NOMO-1 treated with dmso at 0.1 percent for 144 hours (cell line): ENCODE results near the gene GNA12.
A peak's percentile ranks its signal among the peaks of the same experiment; 100 is the strongest.
"Not testable (repeated sequence)": the region's sequence is repeated elsewhere in the genome, so short reads cannot be mapped to it uniquely, and the experiment has no call there.

Experiments used
- DNase-seq: peaks from one replicate; lab custom pipeline; 2025; ENCODE audit not compliant: unreplicated experiment; lab: John Stamatoyannopoulos, UW

Gene GNA12

DNA sequence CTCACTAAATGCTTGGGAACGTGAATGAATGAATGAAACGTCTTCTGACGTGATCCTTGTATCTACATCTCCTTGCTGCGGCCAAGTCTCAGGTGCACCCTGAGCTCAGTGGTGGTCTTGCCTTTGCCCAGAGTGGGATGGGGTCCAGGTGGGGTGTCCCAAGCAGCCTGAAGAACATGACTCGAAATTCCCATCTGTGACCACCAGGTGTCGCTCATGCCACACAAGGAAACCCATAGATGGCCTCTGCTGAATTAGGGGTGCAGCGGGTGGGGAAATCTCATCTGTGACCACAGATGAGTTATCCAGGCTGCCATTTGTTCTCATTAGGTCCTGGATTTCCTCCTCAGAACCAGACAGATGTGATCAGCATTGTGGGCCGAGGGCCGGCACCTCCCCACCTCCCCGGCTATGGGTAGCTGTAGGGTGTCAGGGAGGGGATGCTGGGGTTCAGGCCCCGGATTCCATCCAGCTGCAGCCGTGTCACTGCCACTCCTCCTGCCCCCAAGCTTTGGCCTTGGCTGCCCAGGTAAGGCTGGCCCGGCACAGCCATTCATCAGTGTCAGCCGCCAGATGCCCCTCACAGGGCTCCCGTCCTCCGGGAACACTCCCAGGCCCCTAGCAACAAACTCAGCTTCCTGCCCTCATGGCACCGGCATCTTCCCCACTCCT is 21.0 kb upstream of the GNA12 start:
- no peak for DNase-seq

- DNase-seq: no peak
Measured at GRCh38 chr7:2864204-2864985, 20.3 kb upstream of the GNA12 start.

GRCh38 chr7:2863461-2864066 is 19.5 kb upstream of the GNA12 start:
- peak; percentile 96 for DNase-seq

- no peak for DNase-seq
Measured at GRCh38 chr7:2862831-2863361, 18.8 kb upstream of the GNA12 start.

GRCh38 chr7:2861509-2861908 is 17.4 kb upstream of the GNA12 start:
- no peak for DNase-seq

GRCh38 chr7:2860627-2861133 is 16.6 kb upstream of the GNA12 start:
- no peak for DNase-seq

GRCh38 chr7:2859952-2860351 is 15.8 kb upstream of the GNA12 start:
- no peak for DNase-seq

DNA sequence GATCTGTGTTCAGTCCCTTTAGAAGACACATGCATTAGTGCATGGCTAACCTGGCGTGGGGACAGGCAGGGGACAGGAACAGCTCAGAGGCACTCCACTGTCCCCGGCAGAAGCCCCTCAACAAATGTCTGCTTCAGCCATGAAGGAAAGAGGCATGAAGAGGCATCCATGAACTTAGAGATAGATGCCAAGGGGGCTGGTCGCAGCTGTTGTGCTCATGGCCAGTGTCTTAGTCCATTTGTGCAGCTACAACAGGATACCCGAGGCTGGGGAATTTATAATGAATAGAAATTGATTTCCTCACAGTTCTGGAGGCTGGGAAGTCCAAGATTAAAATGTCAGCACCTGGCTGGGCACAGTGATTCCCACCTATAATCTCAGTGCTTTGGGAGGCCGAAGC is 14.5 kb upstream of the GNA12 start:
- DNase-seq: no peak

- DNase-seq: no peak
Measured at GRCh38 chr7:2856388-2857169, 12.5 kb upstream of the GNA12 start.

DNA sequence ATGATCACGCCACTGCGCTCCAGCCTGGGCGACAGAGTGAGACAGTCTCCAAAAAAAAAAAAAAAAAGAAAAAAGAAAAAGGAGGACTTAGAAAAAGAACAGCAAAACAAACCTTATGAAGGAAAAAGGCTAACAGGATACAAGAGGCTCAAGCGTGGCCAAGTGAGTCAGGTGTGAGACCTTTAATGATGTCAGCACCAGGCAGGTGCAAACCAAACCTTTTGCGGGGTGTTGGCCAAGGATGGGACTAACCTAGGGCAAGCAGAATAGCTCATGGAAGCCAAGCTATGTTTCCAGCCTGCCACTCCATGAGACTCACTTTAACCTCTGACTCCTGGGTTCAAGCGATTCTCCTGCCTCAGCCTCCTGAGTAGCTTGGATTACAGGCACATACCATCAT is 11.3 kb upstream of the GNA12 start:
- no peak for DNase-seq

GRCh38 chr7:2853552-2853951 is 9.4 kb upstream of the GNA12 start:
- DNase-seq: not testable (repeated sequence)

GRCh38 chr7:2853147-2853546 is 9.0 kb upstream of the GNA12 start:
- no peak for DNase-seq

- no peak for DNase-seq
Measured at GRCh38 chr7:2851497-2851896, 7.4 kb upstream of the GNA12 start.

DNA sequence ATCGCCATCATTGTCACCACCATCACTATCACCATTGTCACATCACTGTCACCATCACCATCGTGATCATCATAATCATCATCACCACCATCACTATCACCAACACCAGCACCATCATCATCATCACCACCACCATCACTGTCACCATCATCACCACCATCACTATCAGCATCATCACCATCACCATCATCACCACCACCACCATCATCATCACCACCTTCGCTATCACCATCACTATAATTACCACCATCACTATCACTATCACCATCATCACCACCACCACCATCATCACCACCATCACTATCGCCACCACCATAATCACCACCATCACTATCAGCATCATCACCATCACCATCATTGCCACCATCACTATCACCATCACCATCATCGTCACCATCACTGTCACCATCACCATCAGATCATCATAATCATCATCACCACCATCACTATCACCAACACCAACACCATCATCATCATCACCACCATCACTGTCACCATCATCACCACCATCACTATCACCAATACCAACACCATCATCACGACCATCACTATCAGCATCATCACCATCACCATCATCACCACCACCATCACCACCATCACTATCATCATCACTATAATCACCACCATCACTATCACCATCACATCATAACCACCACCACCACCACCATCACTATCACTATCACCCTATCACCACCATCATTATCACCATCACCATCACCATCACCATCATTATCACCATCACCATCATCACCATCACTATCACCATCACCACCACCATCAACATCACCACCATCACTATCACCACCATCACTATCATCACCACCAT is 6.0 kb upstream of the GNA12 start:
- DNase-seq: no peak

DNA sequence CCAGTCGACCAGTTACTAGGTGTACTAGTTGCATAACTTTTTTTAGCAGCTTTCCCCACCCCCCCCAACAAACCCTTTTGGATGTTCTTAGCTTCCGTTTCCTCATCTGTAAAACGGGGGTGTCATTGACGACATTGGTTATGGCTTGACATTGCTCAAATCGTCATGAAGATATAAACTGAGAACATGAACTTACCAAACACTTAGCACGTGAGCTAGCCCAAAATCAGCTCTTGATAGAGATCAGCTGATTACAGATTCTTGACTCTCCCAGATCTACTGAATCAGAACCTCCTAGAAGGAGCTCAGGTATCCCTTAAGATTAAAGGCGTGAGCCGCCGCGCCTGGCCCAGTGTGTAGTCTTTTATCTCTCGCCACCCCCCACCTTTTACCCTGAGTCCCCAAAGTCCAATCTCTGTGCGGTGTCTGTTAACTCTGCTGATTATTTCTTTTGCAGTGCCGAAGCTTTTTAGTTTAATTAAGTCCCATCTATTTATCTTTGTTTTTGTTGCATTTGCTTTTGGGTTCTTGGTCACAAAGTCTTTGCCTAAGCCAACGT is 1.0 kb upstream of the GNA12 start:
- DNase-seq: no peak

DNA sequence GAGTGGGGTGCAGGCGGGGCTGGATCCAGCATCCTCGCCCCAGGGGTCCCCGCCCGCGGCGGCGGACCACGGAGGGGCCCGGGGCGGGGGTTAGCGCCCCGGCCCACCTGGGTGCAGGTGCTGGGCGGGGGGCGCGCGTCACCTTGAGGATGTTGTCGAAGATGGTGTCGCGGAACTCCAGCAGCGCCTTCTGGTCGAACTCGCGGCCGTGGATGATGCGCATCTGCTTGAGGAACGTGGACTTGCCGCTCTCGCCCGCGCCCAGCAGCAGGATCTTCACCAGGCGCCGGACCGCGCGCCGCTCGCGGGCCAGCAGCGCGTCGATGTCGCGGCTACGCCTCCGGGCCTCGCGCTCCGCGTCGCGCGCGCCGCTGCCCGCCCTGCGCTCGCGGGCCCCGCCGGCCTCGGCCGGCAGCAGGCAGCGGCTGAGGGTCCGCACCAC is 376 bp downstream of the GNA12 start:
- DNase-seq: no peak

- no peak for DNase-seq
Measured at GRCh38 chr7:2843191-2843685, 870 bp downstream of the GNA12 start.

DNA sequence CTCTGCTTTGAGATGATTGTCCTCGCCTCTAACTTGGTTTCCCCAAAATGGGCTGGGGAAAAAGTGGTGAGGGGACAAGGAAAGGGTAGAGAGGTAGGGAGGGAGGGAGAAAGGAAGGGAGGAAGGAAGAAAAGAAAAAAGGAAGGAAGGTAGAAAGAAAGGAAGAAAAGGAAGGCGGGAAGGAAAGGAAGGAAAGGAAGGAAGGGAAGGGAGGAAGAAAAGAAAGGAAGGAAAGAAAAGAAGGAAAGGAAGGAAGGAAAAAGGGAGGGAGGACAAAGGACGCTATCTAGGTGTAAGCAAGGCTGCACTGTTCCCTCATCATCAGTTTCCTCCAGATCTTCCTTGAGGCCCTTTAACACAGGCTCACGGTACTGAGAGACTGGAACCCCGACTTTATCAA is 2.2 kb downstream of the GNA12 start:
- DNase-seq: no peak

- no peak for DNase-seq
Measured at GRCh38 chr7:2840458-2840857, 3.6 kb downstream of the GNA12 start.
